HG03354 (cell line): ENCODE measurements around the gene LARGE2.
"Not testable (repeated sequence)": the region's sequence is repeated elsewhere in the genome, so short reads cannot be mapped to it uniquely, and the experiment has no call there.

ENCODE experiments used
- ATAC-seq: cut with Tn5 transposase; IDR thresholded peaks from one replicate; pipeline ENCODE4 v1.9.1; 2021; ENCODE audit warnings: mild to moderate bottlenecking; ENCODE audit not compliant: unreplicated experiment, poor library complexity, severe bottlenecking

LARGE2 gene

DNA sequence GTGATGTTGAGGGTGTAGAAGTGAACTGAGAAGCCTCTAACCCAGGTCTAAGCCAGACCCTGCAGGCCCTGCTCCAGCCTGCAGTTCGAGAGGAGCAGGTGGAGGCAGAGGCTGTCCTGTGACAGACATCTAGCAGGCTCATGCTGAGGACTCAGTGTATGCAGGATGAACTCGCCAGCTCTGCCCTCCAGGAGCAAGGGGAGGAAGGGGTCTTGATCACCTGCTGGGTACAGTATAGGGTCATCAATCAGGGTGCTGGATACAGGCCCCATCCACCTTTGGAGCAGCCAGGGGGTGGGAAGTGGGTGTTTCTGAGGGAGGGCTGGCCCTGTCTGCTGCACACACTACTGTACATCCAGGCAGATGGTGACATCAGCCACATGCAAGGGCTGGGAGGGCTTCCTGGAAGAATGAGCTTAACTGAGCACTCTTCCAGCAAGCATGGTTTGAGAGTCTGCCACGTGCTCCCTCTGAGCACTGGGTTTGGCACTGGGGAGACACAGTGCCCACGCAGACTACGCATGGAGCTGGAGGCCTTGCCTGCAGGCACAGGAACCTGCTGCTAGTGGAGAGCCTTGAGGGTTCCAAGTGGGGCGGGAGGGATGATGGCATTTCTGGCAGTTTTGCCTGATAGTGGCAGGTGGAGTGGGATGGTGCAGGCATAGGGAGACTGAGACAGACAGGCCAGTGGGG is 27.8 kb upstream of the LARGE2 start:
- ATAC-seq, result no peak

DNA sequence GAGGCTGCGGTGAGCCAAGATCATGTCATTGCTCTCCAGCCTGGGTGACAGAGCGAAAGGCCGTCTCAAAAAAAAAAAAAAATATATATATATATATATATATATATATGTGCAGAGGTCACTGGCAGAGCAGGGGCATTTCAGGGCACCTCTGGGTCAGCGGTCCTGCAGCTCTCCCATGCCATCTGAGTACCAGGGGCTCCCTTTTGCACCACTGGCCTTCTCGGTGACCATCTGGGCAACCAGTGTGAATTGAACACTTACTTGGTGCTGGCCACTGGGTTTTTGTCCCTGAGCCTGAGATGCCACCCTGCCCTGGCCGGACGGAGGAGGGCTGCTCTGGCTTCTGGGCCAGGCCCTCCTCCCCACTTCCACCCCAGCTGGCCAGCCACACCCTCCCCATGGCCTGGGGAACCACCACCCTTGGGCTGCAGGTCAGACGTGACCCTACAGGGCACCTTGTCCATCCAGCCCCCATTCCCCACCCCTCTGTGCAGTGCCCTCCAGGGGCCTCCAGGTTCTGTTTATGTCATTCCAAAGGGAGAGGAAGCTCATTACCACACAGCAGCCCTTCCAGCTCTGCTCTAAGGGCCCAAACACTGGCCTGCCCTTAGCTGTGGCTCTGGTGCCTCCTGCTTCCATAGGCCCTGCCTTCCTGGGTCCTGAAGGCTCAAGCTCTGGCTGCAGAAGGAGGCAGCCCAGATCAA is 26.8 kb upstream of the LARGE2 start:
- no peak for ATAC-seq

DNA sequence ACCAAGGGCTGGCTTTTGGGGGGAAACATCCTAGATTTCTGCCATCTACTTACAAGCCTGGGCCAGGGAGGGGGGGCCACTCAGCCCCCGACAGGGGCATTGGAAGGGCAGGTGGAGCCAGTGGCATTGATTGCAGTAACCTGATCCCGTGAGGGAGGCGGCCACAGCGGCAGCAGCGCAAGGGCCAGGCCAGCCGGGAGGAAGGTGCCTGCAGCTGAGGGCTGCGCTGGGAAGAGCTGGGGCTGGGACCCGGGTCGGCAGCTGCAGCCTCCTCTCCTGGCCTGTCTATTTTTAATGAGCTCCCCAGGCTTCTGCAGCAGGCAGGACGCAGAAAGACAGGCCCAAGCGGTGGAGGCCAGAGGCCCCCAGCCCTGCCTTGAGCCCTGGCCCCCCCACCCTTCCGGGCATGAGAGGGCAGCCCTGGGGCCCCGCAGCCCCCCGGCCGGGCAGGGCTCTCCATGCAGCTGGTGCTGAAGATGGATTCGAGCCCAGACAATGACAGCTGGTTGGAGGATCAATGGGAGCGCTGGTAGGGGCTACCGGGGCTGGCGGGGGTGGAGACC is 26.0 kb upstream of the LARGE2 start:
- no peak for ATAC-seq

DNA sequence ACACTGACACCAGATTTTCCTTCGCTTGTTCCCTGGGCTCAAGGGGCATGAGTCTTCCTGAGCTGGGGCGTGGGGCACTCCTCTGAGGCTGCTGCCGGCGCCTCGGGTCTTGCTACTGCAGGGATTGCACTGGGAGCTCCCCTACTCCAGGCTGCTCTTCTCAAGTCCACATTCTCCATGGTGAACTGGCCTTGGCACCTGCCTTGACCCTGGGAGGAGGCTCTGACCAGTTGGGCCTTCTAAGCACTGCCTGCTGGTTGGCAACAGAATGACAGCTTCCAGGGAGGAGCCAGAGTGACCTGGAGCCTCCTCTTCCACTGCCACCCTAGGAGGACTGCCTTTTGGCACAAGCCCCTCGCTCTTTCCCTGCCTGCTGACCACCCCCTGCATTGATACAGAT is 24.9 kb upstream of the LARGE2 start:
- ATAC-seq, result no peak

DNA sequence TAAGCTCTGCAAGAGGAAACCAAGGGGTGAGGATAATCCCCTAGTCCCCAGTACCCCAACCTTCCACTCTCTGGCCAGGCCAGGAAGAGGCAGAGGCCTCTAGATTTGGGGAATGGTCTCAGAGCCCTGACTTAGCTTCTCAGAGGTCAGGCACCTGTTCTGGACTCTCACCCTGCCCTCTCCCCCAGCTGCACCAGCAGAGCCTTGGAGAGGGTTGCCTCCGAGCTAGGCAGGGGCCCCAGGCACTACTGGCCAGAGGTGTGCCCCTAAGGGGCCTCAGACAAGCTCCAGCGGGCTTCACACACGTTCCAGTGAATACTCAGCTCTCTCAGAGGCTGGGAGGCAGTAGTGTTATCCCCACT is 23.4 kb upstream of the LARGE2 start:
- no peak for ATAC-seq

DNA sequence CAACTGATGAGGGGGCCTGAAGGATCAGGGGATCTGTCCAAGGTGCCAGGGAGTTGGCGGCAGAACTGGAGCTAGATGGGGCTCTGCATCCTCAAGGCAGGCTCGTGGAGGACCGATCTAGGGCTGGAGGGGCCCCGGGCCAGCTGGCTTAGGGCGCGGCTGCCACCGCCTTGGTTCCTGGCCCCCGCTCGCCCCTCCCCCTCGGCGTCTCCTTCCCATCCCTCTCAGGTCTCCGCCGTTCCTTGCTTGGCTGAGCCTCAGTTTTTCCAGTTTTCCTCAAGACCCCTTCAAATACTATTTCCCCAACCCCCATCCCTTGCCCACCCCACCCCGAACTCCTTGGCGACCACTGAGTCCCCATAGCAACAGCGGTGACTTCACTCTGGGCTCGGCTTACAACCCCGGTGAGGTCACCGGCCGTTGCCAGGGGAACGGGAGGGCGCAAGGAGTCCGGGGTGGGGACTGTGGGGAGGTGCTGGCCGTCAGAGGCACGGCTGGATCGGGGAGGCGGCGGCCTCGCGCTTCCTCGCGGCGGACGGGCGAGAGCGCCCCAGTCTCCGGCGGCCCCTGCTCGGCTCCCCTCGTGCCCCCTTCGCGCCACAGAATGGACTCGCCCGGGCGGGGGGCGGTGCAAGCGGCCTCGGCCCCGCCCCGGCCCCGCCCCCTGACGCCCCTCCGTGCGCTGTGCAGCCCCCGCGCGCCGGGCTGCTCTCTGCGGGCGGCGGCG is 22.8 kb upstream of the LARGE2 start:
- peak; percentile 66 for ATAC-seq

DNA sequence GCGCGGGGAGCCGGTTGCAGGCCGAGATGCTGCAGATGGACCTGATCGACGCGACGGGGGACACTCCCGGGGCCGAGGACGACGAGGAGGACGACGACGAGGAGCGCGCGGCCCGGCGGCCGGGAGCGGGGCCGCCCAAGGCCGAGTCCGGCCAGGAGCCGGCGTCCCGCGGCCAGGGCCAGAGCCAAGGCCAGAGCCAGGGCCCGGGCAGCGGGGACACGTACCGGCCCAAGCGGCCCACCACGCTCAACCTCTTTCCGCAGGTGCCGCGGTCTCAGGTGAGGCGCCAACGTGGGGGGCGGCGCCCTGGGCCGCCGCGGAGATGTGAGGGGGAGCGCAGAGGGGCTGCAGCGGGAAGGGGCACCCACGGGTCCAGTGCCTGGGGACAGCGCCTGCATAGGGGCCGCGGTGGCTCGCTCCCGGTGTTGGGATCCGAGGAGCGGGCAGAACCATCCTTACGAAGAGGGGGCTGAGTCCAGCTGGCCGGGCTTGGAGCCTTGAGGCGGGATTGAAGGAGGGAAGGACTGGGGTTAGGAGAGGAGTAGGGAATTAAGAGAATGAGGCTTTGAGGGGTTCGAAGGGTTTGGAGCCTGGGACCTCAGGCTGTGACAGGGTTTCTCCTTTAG is 22.2 kb upstream of the LARGE2 start:
- ATAC-seq, result not testable (repeated sequence)

DNA sequence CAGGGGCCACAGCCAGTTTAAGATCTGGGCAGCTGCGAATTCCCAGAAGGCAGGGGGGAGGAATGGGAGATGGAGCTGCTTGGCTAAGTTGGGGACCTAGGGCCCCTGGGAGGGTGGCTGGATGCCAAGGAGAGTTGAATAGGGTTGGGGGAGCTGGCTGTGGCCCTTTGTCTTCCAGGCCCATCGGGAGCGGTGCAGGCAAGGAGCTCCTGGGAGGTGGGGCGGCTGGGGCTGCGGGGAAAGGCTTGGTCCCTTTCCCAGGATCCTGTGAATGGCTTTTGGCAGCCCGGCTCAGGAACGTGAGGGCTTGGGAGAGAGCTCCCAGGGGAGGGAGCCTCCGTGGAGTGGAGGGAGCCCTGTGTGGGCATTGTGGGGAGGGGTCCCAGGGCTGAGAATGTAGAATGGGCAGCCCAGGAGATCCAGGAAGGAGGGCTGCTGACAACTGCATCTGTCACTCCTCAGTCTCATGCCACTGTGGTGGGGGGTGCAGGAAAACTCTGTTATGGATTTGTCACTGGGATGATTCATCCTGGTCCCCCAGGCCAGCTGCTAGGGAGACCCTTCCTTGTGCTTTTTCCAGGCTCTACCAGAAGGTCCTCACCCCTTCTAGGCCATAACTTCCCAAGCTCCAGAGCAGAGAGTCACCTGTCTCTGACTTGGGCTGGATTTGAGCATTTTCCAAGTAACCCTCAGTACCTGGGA is 21.4 kb upstream of the LARGE2 start:
- ATAC-seq, result no peak

DNA sequence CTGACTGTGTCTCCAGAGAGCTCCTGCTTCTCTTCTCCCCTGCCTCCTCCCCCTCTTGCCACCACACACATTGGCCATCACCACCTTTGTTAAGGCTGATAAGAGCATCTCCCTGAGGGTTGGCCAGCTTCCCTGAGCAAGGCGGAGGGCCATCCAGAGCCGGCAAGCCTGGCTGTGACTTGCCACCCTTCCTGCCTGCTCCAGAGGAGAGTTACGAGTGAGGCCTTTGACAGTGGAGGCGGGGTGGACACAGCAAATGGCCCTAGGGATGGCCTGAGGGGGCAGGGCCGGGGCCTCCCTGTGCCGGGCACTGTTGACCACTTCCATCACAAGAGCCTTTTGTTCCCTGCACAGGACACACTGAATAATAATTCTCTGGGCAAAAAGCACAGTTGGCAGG is 20.8 kb upstream of the LARGE2 start:
- ATAC-seq, result no peak

DNA sequence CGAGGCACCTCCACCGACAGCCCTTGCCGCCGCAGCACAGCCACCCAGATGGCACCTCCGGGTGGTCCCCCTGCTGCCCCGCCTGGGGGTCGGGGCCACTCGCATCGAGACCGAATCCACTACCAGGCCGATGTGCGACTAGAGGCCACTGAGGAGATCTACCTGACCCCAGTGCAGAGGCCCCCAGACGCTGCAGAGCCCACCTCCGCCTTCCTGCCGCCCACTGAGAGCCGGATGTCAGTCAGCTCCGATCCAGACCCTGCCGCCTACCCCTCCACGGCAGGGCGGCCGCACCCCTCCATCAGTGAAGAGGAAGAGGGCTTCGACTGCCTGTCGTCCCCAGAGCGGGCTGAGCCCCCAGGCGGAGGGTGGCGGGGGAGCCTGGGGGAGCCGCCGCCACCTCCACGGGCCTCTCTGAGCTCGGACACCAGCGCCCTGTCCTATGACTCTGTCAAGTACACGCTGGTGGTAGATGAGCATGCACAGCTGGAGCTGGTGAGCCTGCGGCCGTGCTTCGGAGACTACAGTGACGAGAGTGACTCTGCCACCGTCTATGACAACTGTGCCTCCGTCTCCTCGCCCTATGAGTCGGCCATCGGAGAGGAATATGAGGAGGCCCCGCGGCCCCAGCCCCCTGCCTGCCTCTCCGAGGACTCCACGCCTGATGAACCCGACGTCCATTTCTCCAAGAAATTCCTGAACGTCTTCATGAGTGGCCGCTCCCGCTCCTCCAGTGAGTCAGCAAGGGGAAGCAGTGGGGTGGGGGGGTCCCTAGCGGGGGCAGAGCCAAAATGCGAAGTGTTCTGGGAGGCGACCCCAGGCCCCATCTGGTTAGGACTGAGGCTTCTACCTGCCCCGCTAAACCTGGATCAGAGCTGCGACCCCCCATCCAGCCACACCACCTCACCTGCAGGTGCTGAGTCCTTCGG is 19.7 kb upstream of the LARGE2 start:
- no peak for ATAC-seq

DNA sequence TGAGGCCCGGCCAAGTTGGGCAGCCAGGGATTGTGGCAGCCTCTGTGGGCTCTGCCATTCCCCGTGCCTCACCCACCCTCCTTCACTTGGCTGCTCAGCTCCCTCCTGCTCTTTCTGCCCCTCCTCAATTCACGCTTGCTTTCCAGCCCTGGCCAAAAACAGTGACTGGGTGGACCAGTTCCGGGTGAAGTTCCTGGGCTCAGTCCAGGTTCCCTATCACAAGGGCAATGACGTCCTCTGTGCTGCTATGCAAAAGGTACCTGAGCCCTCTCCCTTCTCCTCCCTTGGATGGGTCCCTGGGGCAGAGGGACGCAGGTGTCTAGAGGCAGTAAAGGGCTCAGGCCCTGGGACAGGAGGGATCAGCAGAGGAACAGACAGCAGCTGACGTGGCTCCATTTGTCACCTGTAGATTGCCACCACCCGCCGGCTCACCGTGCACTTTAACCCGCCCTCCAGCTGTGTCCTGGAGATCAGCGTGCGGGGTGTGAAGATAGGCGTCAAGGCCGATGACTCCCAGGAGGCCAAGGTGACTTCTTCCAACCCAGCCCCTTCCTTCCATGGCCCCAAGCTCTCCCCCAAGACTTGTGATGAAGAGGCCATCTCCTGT is 18.0 kb upstream of the LARGE2 start:
- no peak for ATAC-seq

DNA sequence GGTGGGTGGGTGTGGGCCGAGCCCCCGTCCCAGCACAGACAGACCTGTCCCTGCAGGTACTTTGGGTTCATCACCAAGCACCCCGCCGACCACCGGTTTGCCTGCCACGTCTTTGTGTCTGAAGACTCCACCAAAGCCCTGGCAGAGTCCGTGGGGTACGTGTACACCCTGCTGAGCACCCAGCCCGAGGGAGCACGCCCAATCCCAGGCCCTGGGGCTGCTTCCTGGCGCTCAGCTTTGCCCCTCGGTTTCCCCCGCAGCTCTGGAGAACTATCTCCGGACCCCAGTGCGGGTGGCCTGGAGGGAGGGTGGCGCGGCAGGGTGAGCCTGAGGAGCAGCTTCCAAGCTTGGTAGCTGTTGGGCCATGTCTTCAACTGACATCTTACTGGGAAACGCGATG is 17.4 kb upstream of the LARGE2 start:
- ATAC-seq, result no peak

DNA sequence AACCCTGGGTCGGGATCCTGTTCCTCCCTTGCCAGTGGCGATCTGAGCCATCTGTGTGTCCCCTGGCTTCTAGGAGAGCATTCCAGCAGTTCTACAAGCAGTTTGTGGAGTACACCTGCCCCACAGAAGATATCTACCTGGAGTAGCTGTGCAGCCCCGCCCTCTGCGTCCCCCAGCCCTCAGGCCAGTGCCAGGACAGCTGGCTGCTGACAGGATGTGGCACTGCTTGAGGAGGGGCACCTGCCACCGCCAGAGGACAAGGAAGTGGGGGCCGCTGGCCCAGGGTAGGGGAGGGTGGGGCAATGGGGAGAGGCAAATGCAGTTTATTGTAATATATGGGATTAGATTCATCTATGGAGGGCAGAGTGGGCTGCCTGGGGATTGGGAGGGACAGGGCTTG is 16.9 kb upstream of the LARGE2 start:
- ATAC-seq, result not testable (repeated sequence)

DNA sequence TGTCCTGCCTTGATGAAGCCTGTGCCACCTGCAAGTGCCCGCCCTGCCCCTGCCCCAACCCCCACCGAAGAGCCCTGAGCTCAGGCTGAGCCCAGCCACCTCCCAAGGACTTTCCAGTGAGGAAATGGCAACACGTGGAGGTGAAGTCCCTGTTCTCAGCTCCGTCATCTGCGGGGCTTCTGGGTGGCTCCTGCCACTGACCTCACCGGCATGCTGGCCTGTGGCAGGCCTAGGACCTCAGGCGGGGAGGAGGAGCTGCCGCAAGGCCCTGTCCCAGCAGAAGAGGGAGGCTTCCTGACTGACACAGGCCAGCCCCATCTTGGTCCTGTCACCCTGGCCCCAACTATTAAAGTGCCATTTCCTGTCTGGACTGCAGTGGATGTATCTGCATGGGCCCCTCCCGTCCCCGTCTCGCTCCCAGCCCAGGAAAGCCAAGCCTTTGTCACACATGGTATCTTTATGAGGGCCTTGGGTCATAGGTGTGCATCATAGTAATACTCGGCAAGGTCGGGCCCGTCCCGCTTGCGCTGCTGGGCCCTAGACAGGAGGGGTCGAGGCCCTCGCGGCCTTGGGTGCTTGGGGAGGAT is 16.3 kb upstream of the LARGE2 start:
- ATAC-seq, result no peak

DNA sequence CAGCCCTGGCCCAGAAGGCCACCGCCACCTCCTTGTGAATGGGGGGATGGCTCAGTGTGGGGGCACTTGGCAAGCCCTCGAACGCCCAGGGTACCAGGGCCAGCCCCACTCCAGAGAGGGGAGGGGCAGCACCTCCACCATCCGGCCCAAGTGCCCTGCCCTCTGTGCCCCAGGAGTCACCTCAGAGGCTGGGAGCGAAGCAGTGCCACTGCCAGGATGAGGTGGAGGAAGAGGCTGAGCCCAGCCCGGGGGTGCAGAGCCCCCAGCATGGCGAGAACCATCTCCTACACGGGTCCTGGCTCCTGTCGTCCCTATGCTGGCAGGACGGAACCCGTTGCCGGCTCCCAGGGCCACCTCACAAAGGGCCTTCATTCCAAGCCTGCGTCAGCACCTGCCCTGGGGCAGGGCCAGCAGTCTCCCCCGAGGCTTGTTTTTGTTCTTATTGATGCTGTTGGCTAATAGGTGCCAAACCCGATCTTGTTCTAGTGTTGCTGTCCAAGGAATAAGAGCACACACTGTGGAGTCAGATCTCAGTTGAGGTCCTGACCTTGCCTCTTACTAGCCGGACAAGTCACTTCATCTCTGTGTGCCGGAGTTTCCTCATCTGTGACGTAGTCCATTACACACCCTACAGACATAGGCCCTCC is 15.4 kb upstream of the LARGE2 start, which contains the start of gene FREY1:
Gene FREY1, minus strand, starts transcription at position 307 of the 647 bp plus-strand sequence. Its CDS starts 26 bp downstream, at position 281.
- no peak for ATAC-seq

DNA sequence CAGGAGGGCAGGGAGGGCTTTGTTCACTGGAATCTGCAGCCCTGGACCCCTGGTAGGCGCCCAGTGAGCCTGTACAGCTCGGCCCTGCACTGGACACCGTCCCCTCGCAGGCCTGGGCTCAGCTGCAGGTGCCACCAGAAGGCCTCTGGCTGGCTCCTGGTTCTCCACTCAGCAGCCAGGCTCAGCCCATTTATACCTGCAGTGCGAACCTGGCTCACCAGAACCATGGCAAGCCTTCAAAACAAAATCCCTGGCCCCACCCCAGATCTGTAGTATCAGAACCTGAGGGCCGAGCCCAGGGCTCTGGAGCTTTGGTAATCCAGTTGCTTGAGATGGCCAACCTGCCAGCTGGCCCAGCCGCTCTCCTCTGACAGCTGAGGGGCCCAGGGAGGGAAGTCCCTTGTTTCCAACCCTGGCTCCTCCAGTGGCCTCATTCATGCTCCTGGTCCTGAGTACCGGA is 14.5 kb upstream of the LARGE2 start:
- ATAC-seq, result no peak
